ENCODE results near the gene JARID2.

GRCh38 chr6:15265787-15266186, 19.9 kb downstream of the JARID2 start:
- TF ChIP-seq, protein P1, sequence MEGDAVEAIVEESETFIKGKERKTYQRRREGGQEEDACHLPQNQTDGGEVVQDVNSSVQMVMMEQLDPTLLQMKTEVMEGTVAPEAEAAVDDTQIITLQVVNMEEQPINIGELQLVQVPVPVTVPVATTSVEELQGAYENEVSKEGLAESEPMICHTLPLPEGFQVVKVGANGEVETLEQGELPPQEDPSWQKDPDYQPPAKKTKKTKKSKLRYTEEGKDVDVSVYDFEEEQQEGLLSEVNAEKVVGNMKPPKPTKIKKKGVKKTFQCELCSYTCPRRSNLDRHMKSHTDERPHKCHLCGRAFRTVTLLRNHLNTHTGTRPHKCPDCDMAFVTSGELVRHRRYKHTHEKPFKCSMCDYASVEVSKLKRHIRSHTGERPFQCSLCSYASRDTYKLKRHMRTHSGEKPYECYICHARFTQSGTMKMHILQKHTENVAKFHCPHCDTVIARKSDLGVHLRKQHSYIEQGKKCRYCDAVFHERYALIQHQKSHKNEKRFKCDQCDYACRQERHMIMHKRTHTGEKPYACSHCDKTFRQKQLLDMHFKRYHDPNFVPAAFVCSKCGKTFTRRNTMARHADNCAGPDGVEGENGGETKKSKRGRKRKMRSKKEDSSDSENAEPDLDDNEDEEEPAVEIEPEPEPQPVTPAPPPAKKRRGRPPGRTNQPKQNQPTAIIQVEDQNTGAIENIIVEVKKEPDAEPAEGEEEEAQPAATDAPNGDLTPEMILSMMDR (IDR thresholded peaks at IDR 0.05; ENCODE audit: low read length) = no peak
- TF ChIP-seq EZH2 (IDR thresholded peaks at IDR 0.05; ENCODE audit: borderline replicate concordance, low read length) = no peak

Data from OCI-LY1 (cell line).